GM20431 (cell line): Measurements from ENCODE around the gene ESAM.

ENCODE experiments used
- in situ Hi-C: fragments of 300-500 bp; cut with MseI, MboI; formaldehyde crosslinking; loops from one replicate; pipeline ENCODE4 v1.15.0; 2020; ENCODE audit warnings: low sequenced_read_pairs; ENCODE audit not compliant: unreplicated experiment

Gene ESAM

GRCh38 chr11:124739479-124740276 is 22.4 kb downstream of the ESAM start, which contains the start of gene NRGN:
Gene NRGN (plus strand): TSS chr11:124739942. CDS start chr11:124740085, 143 bp downstream.
- in situ Hi-C loops, result no loop called here

GRCh38 chr11:124738713-124739478 is 23.2 kb downstream of the ESAM start:
- in situ Hi-C loops, result no loop called here

DNA sequence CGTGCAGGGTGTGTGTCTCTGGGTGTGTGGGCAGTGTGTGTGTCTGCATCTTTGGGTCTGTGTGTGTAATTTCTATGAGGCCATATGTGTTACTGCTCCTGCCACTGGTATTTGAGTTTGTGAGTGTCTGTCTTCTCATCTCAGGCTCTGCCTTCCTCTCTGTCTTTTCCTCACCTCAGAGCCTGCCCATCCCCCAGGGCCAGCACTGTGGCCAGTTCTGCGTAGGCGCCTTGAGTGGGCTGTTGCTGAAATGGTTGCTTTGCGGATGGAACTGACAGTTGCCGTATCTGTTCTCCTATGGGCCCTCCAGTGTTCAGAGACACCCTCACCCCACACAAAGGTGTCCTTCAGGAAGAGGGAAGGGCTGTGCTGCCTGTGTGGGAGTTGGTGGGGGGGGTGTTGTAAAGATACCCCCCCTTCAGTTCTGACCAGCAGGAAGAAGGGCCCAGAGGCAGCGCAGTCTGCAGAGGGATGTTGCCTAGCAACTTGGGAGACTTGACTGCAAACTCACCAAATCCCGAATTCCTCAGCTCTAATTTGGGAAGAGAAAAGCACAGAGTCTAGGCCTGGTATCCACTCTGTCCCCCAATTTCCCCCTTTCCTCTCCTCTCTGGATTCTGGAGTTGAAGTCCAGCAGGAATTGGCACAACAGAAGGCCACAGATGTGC is 24.3 kb downstream of the ESAM start:
- in situ Hi-C loops, result no loop called here

- in situ Hi-C loops, result no loop called here
Measured at GRCh38 chr11:124736736-124737135, 25.4 kb downstream of the ESAM start.

DNA sequence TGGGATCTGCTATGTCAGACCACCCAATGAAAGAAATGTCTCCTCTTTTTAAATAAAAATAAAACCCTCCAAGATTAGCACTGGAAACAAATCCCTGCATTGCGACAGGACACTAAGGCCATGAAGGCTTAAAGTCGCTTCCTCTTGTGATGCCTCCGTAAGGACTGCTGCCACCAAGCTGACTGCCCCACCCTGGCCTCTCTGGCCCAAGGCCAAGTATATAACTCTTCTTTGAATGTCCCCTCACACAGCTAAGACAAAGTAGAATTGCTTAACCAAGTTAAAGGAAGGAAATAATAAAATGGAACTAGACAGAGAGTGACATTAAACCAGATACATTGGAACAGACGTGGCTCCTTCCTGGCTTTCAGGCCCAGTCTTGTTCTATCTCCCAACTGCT is 29.9 kb downstream of the ESAM start:
- in situ Hi-C loops, result no loop called here

DNA sequence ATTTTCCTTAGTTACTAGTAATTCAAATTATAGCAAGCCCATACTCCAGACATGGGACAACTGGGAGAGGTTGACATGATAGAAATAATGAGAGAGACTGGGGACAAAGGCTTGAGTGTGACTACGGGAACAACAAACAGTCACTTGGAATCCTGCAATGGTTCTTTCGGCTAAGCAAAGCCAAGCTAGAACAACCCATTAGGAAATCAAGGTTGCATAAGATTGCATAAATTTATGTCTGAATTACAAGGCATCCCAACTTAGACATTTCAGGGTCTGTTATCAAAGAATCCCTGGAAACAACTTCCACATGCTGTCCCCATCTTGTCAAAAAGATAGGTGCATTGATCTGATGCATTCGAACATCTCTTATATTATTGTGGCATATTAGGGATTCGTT is 32.5 kb downstream of the ESAM start:
- in situ Hi-C loops, result no loop called here

- in situ Hi-C loops, result no loop called here
Measured at GRCh38 chr11:124728134-124728533, 34.0 kb downstream of the ESAM start.

GRCh38 chr11:124727474-124727873 is 34.6 kb downstream of the ESAM start:
- in situ Hi-C loops, result no loop called here

DNA sequence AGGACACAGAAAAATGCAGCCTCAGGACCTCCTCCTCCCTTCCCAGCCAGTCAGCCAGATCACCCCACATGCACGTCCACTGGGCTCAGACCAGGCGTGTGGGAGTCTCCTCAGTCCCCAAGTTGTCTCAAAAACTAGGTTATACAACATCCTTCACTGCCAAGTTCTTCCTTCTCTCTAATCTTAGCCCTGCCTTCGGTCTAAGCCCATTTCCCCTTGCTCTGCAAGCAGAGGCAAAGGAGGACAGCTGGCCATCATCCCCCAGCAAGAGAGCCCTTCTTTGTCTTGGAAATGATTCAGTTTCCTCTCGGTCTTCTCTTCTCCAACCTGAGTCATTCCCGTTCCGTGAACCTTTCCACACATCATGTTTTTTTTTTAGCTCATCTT is 36.4 kb downstream of the ESAM start:
- in situ Hi-C loops, result no loop called here

DNA sequence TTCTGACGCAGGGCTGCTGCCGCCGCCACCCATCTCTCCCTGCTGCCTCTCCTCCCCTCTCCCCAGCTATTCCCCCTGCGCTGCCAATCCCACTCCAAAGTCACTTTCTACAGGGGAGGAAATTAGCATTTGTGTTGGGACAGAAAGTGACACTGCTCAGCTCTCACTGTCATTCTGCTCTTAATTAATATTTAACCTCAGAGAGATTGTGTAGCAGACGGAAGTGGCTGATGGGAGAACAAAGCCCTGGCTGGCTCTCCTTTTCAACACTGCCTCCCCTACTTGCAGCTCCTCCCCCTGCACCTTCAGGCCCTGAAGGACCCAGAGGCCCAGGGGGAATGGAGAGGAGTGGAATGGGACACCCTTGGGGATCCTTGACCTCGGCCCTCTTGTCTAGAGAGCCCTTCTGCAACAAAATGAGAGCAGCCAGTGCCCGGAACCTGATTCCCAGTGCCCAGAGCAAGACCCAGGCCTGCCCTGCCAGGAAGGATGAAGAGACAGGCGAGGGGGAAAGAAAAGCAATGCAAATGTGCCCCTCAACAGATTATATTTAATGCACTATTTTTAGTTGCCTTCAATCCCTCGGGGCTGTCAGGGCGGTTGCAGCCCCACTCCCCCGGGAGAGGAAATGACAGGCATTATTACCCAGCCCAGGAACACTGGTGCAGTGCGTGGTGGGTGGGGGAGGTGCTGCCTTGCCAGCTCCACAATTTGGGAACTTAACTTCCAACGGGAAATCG is 36.9 kb downstream of the ESAM start:
- in situ Hi-C loops, result no loop called here

- in situ Hi-C loops, result no loop called here
Measured at GRCh38 chr11:124722176-124722575, 39.9 kb downstream of the ESAM start.

DNA sequence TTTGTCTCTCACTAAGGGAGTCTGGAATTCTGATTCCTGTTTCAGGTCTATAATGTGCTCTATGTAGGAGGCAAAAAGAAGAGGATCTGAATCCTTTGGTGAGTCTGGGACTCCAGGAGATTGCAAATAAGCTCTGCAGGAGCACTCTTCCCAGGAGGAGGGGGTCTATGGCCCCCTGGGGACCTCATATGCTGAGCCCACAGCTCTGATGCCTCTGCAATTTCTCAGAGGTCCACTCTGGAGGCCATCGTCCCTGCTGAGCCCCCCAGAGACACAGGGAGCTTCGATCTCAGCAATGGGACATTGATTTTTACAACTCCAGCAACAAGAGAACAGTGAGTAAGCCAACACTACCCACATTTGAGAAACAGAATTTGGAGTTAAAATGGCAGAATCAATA is 42.6 kb downstream of the ESAM start:
- in situ Hi-C loops, result no loop called here

DNA sequence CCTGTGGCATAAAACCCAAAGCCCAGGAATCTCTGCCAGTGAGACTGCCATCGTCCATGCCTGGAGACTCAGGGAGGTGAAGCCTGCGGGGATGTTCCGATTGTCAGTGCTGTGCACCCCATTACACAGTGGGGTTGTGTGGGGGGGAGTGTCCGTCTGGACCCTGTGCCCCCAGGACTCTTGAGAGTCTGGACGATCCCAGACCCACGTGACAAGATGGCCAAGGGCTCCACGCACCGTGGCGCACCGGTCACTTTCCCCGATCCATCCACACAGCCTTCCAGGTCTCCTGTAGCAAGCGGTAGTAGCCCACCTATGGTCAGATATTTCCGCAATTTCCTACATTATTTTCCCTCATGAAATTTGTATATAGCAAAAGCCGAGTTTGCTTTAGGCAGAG is 43.3 kb downstream of the ESAM start:
- in situ Hi-C loops, result no loop called here

GRCh38 chr11:124717786-124718651 is 44.1 kb downstream of the ESAM start:
- in situ Hi-C loops, result no loop called here

DNA sequence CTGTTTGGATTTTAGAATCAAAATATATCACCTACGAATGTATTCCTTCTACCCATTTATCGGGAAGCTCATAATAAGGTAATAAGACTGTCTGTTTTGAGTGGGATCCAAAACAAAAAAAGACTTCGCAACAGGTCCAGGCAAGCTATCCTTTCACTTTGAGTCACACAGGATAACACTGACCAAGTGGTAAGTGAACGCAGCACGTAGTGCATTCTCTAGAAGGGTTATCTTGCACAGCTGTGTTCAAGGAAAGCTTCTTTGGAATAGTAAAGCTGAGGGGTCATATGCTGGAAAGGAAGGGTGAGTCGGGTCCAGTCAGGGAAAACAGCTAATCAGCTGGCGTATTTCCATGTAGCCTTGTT is 44.7 kb downstream of the ESAM start:
- in situ Hi-C loops, result no loop called here

- in situ Hi-C loops, result no loop called here
Measured at GRCh38 chr11:124716591-124716990, 45.5 kb downstream of the ESAM start.

GRCh38 chr11:124712392-124712791 is 49.7 kb downstream of the ESAM start:
- in situ Hi-C loops, result no loop called here

DNA sequence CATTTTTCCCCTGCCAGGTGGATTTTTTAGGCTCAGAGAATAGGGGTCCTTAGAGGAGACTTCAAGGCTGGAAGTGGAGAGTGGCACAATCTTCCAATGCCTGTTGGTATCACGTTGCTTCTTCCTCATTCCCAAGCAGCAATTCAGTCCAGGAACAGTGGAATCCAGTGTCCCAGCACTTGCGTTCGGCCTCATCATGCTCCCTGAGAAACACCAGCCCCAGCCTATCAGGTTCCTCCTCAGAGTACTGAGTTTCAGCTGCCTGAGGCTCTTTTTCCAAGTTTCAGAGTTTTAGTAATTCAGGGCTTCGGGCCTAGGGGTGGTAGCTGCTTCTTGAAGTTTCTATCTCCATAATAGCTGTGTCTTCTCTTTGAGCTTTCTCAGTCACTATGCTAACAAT is 54.3 kb downstream of the ESAM start:
- in situ Hi-C loops, result no loop called here
